HG03139 (cell line): ENCODE results near the gene PIP5K1C.

Source experiments
- ATAC-seq: cut with Tn5 transposase; IDR thresholded peaks from one replicate; pipeline ENCODE4 v1.9.1; 2021; ENCODE audit not compliant: unreplicated experiment

The PIP5K1C gene

DNA sequence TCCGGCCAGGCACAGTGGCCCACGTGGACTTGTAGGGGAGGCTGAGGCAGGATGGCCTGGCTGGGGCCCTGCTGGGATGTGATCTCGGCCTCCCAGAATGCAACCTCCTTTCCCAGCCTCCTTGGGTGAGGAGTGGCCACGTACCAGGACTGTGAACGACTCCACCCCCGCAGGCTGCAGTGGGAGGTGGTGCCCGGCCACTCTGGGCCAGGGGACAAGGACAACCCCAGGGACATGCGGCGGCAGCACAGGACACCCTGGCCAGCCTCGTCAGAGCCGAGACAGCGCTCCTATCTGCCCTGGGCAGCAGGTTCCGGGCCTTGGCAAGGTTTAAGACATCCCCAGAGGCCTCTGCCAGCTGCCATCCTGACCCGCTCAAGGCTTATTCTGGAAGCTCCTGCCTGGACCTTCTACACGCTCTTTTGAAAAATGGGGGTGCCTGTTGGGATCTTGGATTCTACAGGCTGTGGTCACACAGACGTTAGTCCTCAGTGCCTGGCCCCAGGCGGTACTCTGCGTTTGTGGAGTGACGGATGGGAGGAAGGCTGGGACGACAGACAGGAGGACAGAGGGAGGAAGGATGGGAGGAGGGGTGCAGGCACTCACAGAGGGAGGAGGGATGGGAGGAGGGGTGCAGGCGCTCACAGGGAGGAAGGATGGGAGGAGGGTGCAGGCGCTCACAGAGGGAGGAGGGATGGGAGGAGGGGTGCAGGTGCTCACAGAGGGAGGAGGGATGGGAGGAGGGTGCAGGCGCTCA, 53.8 kb downstream of the PIP5K1C start:
- ATAC-seq = no peak

DNA sequence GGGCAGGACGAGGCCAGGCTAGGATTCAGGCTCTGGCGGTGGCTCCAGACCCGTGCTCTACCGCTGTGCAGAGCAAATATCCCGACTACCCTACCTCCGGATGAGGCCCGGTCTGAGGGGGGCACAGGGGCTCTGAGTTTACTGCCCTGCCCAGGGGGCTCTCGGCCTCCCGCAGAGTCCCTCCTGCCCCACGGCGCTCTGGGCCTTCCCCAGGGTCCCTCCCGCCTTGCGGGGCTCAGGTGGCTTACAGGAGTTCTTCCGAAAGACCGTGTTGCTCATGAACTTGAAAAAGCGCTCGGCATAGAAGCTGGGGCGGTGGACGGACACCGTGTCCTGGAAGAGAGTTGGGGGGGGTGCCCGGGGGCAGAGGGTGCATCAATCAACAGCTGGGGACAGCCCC, 54.5 kb downstream of the PIP5K1C start:
- ATAC-seq = no peak

DNA sequence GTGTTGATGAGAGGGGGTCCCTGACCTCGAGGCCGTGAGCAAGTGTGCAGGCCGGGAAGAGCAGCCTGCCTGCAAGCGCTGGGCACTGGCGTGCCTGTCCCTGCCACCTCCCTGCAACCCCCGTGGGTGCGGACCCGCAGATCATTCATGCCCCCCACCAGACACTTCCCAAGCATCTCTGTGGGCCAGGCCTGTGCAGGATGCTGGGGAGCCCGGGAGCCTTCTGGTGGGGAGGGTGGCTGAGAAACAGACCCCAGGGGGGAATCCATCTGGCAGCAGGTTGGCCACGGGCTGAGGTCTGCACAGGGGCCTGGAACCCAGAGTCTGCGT, 55.2 kb downstream of the PIP5K1C start:
- ATAC-seq = no peak

DNA sequence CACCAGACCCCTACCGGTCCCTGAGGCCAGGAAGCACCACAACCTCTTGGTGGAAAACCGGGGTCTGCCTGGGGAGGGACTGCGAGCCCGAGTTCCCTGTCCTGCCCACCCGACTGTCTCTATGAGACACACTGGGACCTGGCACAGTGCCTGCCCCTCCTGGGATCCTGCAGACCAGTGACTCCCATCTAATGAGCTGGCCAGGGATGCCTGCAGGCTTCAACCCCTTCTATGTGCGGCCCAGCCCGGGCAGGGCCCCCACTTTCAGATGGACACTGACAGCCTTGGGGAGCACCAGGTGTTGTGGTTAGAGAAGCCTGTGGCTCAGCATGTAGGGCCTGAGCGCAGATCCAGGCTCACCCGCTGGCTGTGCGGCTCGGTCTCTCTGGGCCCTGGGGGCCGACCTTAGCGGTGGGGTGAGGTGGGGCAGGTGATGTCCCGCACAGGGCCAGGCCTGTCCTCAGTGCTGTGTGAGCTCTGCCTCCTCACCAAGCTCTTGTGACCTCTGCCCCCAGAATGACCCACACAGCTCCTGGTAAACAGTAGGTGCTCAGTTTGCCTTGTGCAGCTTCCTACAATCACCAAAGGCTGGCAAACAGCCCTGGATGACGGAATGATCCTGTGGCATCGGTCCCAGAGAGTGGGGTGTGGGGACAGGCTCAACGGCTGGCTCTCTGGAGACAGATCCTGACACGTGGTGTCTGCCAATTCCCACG, 55.8 kb downstream of the PIP5K1C start:
- ATAC-seq = no peak

DNA sequence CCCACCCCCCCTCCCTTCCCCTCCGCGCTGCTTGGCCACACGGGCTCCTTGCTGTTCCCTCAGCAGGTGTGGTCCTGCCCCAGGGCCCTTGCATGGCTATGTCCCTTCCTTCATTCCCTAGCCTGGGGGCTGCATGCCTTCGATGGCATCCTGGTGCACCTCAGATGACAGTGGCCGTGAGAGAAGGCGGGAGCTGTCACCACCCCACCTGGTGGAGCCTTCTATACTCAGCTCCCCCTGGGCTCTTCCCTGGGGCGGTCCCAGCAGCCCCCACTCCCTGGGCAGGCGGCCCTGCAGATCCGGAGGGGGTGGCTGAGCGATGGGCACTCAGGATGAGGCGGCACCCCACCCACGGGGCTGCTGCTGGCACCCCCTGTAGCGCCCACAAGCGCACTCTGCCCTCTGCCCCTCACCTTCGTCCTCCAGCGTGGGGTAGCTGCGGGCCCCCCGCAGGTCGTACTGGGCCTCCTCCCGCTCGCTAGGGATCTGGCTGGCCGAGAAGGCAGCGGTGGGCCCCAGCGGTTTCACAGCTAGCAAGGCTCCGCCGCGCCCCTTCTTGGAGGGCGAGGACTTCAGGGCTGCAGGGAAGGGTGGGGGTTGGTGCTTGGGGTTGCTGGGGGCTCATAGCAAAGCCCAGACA, 56.5 kb downstream of the PIP5K1C start:
- no peak for ATAC-seq

DNA sequence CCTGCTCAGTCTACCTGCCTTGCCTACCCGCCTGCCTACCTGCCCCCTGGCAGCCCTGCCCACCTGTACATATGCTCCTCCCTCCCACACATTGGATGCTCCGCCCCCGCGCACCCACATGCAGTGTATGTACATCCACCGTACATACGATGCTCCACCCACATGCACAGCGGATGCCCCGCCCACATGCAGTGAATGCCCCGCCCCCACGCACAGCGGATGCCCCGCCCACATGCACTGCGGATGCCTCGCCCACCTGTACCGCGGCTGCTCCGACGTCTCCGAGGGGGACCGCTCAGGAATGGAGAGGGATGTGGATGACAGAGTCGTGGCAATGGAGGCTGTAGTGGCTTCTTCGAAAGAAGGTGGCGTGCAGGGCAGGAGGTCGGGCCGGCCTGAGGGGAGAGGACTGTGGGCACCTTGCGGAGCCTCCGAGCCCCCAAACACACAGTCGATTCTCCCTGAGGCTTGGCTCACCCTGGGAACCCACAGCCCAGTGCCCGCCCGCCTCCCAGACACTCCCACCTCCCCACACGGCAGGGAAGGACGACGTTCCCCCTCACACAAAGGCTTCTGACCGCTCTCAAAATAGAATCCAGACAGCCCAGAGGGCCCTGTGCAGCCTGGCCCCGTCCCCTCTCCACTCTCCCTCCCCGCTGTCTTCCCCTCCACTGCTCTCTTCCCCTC, 57.1 kb downstream of the PIP5K1C start:
- ATAC-seq = no peak

DNA sequence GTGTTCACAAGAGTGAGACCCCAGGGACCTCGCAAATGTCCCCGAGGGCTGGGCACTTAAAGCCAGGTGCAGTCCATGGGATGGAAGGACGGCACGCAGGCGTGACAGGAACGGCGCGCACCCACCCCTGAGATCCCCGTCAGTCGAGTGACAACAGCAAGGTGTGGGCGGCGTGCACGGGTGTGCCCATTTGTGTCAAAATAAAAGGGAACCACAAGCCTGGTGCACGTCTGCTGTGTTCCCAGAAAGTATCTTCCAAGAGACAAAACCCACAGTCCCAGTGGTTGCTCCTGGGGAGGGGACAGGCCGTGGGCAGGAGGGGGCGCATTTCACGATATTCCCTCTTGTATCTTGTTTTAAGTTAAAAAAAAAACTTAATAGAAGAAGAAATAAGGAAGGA, 58.0 kb downstream of the PIP5K1C start:
- no peak for ATAC-seq

DNA sequence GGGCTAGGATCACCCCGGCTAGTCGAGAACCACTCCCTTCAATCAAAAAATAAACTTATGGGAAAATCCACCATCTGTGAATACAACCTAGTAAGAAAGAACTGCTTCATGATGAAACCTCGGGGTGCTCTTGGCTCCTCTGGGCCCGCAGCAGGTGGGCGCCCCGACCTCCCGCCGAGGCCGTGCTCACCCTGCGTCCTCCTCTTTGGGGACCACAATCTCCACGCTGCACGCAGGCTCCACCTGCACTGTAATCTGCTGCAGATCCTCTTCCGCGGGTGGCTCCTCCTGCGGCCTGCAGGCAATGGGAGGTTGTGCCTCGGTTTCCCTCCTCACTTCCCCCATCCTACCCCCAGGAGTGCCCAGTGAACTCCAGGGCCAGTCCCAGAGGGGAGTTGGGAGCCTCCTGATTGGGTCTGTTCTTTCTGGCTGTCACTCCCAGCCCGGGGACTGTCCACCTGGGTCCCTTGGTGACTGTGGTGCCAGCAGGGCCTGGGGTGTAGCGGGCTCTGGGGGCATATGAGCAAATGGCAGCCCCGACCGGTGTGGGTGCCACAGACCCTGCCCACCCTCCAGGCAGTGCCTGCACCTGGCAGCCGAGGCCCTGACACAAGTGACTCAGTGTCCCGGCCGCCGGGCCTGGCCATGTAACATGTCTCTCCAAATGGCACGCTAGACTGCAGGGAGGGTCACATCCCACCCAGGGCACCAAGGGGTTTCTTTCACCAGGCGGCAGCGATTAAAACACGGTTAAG, 58.6 kb downstream of the PIP5K1C start:
- ATAC-seq = no peak

DNA sequence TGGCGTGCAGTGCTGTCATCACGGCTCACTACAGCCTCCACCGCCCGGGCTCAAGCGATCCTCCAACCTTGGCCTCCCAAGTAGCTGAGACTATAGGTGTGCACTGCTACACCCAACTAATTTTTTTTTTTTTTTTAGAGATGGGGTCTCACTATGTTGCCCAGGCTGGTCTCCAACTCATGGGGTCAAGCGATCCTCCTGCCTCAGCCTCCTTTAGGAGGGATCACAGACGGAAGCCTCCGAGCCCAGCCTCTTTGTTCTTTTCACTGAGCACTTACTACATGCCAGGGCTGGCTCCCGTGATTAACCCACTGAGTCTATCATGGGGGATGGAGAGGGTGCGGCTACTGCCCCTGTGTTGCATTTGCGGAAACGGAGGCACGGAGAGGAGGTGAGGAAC, 60.8 kb downstream of the PIP5K1C start:
- ATAC-seq = no peak

DNA sequence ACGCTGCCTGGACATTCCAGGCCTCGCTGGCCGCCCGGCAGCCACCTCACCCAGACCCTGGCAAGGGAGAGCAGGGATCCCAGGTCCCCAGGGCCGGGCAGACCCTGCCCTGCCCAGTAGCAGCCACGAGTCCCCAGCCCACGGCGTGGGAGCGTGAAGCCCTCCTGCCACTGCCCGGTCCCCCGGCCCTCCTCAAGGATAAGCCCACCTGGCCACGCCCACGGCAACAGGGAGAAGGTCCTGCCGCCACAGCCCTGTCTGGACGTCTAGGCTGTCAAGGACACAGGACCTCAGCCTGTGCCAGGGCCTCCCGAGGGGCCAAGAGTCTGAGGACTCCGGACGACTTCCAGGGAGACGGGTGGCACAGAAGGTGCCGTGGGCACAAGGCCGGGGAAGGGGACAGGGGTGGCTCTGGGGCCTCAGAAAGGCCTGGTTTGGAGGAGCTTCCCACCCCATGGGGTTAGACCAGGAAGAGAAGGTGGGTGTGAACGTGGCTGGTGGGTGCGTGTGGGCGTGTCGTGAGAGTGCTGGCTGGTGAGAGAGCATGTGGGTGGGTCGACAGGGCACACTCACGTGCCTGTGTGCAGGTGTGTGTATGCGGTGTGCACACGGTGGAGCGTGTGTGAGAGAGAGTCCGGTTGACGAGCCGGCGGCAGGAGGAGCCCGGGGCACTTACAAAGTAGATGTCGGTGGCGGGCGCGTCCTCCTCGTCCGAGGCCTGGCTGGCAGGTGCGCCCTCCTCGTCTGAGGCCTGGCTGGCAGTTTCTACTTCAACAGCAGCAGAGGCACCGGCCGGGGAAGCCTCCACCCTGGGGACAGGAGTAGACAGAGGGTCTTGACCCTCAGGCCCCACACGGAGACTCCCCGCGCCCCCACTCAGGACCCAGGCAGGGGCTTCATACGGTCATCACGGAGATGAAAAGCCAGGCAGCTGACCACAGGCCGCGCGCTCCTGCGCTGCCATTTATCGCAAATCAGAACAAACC, 61.8 kb downstream of the PIP5K1C start:
- no peak for ATAC-seq

DNA sequence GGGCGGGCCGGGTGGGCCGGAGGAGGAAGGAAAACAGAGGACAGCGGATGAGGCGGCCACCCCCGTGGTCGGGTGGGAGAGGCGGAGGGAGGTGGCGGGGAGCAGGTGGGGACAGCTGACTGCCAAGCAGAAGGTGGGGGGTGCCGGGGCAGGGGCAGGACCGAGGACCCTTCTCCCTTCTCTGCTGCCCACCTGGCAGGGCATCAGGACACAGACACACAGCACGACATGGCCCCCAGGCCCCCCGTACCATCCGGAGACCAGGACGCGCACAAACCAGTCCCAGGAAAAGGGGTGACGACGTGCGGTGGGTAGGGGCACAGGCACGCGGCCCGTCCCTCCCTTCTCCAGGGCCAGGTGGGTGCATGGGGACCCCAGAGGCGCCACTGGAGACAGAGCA, 62.6 kb downstream of the PIP5K1C start:
- no peak for ATAC-seq

DNA sequence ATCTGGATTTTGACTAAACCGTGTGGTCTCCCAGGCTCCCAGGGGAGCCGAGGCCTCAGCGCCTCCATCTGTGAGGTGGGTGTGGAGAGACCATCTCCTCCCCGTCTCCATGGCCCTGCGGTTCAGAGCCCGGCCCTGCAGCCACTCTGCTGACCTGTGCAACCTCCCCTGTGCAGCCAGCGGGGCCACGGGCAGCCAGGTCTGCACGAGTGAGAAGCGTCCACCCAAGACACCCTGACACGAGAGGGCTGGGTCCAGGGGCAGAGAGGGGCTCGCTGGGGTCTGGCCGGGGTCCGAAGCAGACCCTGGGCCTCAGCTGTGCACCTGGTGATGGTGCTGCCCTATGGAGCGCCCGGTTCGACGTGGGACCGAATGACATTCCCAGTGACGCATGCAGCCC, 63.3 kb downstream of the PIP5K1C start:
- ATAC-seq = no peak

DNA sequence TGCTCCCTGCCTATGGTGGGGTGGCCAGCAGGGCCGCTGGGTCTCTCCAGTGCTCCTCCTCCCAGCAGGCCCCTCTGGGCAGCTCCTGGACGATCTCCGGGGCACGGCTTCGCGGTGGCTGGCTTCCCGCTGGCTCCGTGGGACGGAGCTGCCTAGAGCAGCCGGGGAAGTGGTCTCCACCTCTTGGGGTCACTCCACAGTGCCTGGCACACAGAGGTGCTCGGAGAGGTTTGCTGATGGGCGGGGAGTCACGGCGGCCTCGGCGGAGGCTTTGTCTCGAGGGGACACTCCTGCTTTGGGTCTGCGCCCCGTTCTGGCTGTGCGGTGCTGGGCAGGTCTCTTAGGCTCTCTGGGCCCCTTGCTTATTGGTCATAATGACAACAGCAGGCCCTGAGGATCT, 63.8 kb downstream of the PIP5K1C start:
- no peak for ATAC-seq

DNA sequence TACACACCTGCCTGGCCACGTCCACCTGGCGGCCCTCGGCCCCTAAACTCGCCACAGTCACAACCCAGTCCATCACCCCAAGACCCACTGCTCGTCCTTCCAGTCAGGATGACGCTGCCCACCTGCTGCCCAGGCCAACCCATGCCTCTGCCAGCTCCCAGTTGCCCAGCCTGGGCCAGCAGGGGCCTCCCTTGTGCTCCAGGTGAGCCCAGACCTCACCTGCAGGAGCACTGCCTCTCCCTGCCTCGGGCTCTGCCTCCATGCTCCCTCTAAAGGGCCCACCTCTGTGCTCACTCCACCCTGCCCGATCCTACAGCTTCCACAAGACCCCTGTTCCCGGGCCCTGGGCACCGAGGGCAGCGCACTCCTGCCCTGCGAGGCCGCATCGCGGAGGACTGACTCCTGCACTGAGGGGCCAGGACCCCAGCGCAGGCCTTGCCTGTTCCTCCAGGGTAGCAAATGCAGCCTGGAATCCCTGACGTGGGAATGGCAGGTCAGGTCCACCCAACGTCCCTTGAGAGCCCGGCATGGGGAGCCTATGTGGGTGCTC, 65.7 kb downstream of the PIP5K1C start:
- ATAC-seq = no peak

DNA sequence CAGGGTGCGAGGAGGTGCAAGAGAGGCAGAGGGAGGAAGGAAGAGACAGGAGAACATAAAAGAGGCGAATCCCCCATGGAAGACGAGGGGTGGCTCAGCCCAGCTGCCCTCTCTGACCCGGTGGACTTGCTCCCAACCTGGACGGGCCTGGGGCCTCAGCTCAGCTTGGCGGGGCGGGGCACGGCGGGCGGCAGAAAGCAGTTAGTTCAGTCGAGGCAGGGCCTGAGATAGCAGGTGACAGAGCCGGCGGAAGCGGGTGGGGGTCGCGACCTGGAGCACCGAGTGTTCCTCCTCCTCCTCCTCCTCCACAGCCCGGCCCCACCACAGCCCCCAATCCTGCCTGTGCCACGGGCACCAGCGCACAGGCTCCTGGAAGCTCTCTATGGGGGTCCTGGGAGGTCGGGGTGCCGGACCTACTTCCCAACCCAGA, 66.7 kb downstream of the PIP5K1C start:
- no peak for ATAC-seq

DNA sequence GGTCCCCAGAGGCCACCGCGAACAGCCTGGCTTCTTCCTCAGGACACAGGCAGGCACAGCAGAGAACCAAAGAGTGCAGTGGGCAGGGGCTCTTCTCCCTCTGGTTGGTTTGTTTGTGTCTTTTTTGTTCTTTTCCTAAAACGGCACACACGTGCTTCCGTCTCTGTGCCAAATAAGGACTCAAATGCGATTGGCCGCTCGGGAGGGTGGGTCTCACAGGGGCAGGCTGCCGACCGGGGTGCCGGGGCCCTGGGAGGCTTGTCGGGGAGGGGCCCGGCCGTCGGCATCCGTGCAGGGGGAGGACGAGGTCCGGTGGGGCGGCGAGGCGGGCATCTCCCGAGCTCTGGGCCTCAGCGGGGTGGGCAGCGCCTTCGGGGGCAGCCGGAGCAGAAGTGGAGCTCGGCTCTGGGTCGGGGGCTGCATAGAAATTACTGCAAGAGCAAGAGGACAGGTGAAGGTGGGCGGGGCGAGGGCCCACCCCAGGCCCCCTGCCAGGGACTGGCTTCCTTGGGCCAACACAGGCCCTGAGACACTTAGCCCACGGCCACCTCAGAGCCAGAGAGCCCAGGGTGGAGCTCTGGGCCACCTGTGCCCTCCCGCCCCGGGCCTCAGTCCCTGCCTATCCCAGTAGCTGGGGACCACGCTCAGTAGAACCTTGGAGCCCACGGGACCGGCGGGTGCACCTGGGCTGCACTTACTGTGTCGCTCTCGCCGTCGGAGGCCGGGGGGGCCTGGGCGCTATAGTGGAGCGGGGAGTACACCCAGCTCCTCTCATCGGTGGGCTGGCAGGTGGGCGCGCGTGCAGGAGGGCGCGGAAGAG, 67.3 kb downstream of the PIP5K1C start:
- no peak for ATAC-seq

DNA sequence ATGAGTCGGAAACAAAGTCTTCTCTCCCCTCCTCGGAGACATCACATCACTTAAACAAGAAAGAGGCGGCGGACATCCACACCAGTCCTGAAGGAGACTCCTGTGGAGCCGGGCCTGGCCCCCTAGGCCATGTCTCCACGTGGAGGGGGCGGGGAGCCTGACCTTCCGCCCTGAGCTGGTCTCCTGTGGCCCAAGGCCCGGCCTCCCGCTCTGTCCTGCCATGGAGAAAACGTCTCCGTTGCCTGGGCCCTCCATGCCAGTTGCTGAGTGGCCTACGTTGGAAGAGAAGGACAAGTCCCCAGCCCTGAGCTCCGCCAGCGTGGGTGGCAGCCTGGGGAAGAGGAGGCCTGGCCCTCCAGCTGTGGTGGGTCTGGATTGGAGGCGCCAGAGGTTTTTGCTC, 68.2 kb downstream of the PIP5K1C start:
- no peak for ATAC-seq

DNA sequence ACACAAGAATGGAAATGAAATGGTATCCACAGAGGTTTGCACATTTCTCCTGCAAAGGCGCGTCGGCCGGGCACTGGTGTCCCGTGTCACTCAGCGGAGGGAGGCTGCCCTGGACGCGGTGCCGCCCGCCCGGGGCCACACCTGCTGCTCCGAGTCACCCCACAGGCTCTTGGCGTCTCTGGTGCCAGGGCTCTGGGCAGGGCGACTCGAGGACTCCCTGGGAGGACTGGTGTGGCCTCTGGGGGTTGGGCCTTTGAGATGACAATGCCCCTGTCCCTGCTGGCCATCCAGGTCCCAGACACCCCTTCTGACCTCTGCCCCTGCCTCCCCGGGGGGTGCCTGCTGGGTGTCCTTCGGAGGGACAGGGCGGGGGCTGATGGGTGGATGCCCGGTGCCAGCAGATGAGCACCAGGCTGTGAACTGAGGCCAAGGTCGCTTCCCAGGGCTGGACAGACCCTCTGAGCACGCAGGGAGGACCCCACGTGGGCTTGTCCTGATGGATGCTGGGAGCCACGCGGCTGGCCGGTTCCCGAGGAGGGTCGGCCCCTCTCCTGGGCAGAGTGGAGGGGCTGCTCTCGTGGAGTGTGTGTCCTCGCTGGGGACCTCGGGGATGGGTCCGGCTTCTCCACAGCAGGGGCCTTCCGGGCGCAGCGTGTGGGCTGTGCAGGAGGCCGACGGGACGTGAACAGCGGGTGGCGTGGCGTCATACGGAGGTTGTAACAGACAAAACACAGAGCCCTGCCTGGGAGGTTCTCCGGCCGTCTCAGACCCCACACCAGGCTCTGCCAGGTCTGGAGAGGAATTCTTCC, 69.0 kb downstream of the PIP5K1C start:
- ATAC-seq = no peak
